GM12865 (cell line): ENCODE measurements around the gene PPP1R13B.

ENCODE experiments used
- DNase-seq: peaks from one replicate; pipeline ENCODE4 v3.0.0; 2010; ENCODE audit warnings: low read depth
- H3K4me3 ChIP-seq: 2 replicates; pipeline ENCODE4 v1.5.1; 2011; ENCODE audit warnings: mild to moderate bottlenecking, low read depth, low read length, control low read depth
- TF ChIP-seq, protein P1 (sequence below): IDR thresholded peaks from 2 replicates; pipeline ENCODE4 v1.5.1; 2011; ENCODE audit warnings: low read length, control low read depth, low read depth, inconsistent platforms; ENCODE audit not compliant: insufficient read depth; ENCODE audit errors: missing control alignments

The PPP1R13B gene

DNA sequence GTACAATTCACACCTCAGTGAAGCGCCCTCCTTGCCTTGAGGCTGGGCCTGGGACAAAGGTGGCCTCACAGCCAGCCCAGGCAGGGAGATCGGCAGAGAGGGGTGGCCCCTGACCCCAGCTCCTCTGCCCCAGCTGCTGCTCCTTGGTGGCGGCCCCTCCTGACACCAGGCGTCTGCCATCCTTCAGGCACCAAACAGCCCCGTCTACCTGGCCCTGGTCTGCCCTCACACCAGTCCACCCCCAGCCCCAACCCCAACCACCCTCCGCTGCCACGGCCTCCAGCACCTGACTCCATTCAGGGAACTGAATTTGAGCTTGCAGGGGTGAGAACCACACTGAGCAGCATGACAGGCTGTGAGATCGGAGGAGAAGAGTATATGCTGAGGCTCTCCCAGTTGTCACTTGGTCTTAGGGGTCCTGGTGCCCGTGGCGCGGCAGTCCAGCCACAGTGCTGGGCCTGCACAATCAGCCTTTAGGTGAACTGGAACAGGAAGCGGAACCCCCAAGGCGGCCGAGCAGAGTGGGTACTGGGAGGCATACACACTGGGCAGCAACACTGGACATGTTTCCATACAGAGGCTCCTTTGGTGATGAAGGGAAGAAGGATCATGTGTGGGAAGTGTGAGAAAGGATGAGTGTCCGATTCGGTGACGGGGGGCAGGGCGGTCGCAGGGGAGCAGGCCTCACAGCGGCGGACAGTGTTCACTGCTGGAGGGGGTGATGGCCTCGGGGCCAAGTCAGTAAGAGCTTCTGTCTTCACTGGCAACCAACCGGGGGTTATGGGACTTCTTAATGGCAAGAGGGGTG, 113.1 kb downstream of the PPP1R13B start:
- DNase-seq, result no peak
- TF ChIP-seq, protein P1, sequence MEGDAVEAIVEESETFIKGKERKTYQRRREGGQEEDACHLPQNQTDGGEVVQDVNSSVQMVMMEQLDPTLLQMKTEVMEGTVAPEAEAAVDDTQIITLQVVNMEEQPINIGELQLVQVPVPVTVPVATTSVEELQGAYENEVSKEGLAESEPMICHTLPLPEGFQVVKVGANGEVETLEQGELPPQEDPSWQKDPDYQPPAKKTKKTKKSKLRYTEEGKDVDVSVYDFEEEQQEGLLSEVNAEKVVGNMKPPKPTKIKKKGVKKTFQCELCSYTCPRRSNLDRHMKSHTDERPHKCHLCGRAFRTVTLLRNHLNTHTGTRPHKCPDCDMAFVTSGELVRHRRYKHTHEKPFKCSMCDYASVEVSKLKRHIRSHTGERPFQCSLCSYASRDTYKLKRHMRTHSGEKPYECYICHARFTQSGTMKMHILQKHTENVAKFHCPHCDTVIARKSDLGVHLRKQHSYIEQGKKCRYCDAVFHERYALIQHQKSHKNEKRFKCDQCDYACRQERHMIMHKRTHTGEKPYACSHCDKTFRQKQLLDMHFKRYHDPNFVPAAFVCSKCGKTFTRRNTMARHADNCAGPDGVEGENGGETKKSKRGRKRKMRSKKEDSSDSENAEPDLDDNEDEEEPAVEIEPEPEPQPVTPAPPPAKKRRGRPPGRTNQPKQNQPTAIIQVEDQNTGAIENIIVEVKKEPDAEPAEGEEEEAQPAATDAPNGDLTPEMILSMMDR, result no peak
- no peak overlapping the region for H3K4me3 ChIP-seq

DNA sequence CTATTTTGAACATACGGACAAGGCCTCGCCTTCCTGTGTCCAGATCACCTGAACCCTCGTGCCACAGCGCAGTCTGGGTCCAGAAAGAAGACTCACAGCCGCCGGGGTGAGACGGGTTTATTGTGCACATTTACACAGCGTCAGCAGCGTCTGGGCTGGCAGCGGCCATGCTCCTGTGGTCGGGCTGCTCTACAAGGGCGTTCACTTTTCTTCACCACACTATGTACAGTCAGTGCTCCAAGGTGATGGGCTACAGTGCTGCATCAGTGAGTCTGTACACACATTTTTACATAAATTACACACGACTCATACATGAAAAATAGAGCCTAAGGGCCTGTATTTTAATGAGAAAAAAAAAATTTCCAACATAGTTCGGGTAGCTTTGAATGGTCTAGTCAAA, 113.7 kb downstream of the PPP1R13B start:
- no peak for DNase-seq
- TF ChIP-seq, protein P1, result no peak
- H3K4me3 ChIP-seq, result no peak overlapping the region

DNA sequence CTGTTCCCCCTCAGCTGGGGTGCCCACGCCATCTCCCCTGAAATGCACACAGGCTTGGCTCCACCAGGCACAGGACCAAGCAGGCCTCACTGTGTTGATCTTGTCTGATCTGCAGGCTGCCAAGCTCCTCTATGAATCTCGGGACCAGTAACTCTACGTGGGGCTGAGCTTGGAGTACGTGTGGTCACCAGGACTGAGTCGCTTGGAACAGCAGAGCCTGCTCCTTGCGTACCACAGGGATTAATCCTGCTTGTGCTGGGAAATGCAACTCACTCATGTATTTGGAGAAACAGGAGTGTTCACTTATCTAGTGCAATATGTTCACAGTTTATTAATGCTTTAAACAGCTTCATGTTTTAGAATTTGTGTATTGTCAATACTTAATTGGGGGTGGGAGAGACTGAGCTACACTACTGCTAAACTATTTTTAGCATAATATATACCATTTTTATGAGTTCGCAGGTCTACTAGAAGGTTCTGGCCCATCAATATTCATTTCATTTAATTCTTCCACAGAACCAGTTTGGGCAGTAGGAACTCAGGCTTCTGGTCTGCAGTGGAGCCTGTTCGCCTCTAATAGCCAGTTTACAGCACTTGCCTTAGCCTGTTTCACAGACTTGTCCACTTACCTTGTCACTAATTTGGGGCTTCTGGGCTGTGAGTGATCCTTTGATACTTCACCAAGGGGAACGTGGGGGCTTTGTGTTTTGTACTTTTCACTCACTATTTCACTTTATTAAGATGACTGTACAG, 114.3 kb downstream of the PPP1R13B start:
- no peak for DNase-seq
- H3K4me3 ChIP-seq, result no peak overlapping the region
- TF ChIP-seq, protein P1, result no peak

DNA sequence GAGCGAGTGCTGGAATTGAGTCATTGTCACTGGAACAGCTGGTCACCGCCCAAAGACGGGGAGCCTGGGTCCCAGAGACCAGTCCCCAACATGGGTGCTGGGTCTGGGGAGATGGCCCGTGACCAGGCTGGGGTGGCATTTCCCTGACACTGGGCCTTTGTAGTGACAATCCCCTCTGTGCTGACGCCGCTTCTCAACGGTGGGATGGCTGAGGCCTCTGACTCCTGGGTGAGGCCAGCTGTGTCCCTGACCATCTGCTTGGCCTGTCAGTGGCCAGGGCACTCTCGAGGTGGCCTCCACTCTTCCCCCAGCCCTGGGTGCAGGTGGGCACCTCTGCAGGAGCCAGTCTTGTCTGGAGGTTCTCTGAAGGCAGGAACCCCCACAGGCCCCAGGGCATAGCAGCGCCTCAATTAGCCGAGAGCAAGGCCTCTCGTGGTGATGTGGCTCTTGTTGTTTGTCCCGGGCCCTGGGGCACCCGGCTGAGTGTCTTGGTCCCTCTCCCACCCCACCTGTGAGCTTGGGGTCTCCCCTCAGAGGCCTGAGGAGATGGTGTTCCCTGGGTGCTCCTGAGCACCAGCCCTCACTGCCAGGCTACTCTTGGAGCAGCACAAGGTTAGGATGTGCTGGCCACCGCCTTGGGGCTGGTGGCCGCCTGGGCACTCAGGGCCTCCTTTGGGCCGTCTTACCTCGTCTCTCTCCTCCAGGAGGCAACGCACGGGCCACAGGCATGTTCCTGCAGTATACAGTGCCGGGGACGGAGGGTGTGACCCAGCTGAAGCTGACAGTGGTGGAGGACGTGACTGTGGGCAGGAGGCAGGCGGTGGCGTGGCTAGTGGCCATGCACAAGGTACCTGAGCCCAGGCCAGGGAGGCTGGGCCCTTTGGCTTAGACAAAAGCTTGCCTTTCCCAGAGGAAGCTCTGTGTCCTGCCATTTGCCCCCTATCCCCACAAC, 115.2 kb downstream of the PPP1R13B start:
- DNase-seq, result no peak
- H3K4me3 ChIP-seq, result no peak overlapping the region
- TF ChIP-seq, protein P1, result no peak

DNA sequence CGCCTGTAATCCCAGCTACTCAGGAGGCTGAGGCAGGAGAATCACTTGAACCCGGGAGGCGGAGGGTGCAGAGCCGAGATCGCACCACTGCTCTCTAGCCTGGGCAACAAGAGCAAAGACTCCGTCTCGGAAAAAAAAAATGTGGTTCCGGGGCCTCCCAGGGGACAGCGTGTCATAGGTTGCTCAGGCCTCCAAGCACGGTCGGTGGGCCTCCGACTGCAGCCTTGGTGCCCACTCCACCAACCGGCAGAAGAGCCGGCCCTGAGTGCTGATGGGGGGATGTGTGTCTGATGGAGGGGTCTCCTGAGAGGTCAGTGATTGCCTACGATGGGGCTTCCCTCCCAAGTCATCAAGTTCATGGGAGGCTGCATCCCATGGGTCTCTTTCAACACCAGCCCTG, 115.9 kb downstream of the PPP1R13B start:
- H3K4me3 ChIP-seq, result no peak overlapping the region
- DNase-seq, result no peak
- TF ChIP-seq, protein P1, result no peak

DNA sequence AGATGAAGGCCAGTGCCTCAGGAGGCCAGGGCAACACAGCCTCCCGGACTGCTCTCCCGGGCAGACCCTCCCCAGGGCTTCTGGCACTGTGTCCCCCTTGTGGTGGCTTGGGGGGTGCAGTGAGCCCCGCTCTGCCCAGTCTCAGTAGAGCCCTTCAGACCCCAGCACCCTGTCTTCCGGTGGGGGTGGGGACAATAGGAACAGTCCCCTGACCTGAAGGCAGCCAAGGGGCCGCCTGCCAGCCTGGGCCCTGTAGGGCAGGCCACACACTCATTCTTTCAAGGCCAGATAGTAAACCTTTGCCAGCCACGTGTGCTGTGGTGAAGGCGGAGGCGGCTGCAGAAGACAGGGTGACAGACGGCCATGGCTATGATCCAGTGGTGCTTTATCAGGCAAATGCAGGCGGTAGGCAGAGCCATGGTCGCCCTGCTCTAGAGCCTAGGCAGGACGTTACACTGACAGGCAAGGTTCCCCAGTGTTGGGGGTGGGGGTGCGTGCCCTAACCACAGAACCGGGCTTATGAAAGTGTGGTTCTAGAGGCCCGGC, 116.8 kb downstream of the PPP1R13B start:
- no peak for DNase-seq
- H3K4me3 ChIP-seq, result no peak overlapping the region
- TF ChIP-seq, protein P1, result no peak
